Measurements from ENCODE around the gene TSPAN3. TPM values are rescaled to one million over a fixed set of nuclear protein-coding genes. Genes with fewer than 3 reads are reported as not detected.

Gene TSPAN3
- total RNA-seq, 4 donors from 2014 or later: 82.7 to 92.6 (median 88.2) TPM

GRCh38 chr15:77020348-77021087 is 50.4 kb downstream of the TSPAN3 start:
- WGBS, 2 donors: 81 to 87% methylated on average over 6 of the region's 6 CpGs
- H3K4me3 ChIP-seq (ENCODE audit: low read depth, poor library complexity, severe bottlenecking): no peak overlapping the region
- no peak for DNase-seq (ENCODE audit: low spot score in 2 of 2)
- TF ChIP-seq POLR2A (IDR thresholded peaks at IDR 0.05) (no peak), CTCF (IDR thresholded peaks at IDR 0.05) (no peak)
- intact Hi-C loops (cut with DNase I; ENCODE audit: low total_unique reads): no loop called here

GRCh38 chr15:77019521-77020331 is 51.2 kb downstream of the TSPAN3 start:
- intact Hi-C loops (cut with DNase I; ENCODE audit: low total_unique reads): no loop called here
- no peak overlapping the region for H3K4me3 ChIP-seq (ENCODE audit: low read depth, poor library complexity, severe bottlenecking)
- TF ChIP-seq POLR2A (IDR thresholded peaks at IDR 0.05): no peak
- no peak for TF ChIP-seq CTCF (IDR thresholded peaks at IDR 0.05)
- 80 to 81% methylated on average over 12 of the region's 12 CpGs for WGBS, 2 donors
- no peak for DNase-seq (ENCODE audit: low spot score in 2 of 2)

GRCh38 chr15:77018796-77019505 is 52.0 kb downstream of the TSPAN3 start:
- 88 to 89% methylated on average over 9 to 11 of the region's 11 CpGs for WGBS, 2 donors
- no peak for TF ChIP-seq CTCF (IDR thresholded peaks at IDR 0.05)
- no peak for TF ChIP-seq POLR2A (IDR thresholded peaks at IDR 0.05)
- intact Hi-C loops (cut with DNase I; ENCODE audit: low total_unique reads): no loop called here
- no peak overlapping the region for H3K4me3 ChIP-seq (ENCODE audit: low read depth, poor library complexity, severe bottlenecking)
- no peak for DNase-seq (ENCODE audit: low spot score in 2 of 2)

GRCh38 chr15:77017761-77018720 is 52.9 kb downstream of the TSPAN3 start:
- no peak for DNase-seq (ENCODE audit: low spot score in 2 of 2)
- intact Hi-C loops (cut with DNase I; ENCODE audit: low total_unique reads): no loop called here
- H3K4me3 ChIP-seq (ENCODE audit: low read depth, poor library complexity, severe bottlenecking): no peak overlapping the region
- 88 to 96% methylated on average over 19 to 20 of the region's 20 CpGs for WGBS, 2 donors
- TF ChIP-seq CTCF (IDR thresholded peaks at IDR 0.05): no peak
- no peak for TF ChIP-seq POLR2A (IDR thresholded peaks at IDR 0.05)

GRCh38 chr15:77017091-77017660 is 53.7 kb downstream of the TSPAN3 start:
- 89 to 90% methylated on average over 7 of the region's 7 CpGs for WGBS, 2 donors
- intact Hi-C loops (cut with DNase I; ENCODE audit: low total_unique reads): no loop called here
- DNase-seq (ENCODE audit: low spot score in 2 of 2): no peak
- TF ChIP-seq CTCF (IDR thresholded peaks at IDR 0.05): no peak
- TF ChIP-seq POLR2A (IDR thresholded peaks at IDR 0.05): no peak
- H3K4me3 ChIP-seq (ENCODE audit: low read depth, poor library complexity, severe bottlenecking): no peak overlapping the region
